ENCODE measurements around the gene TMC8.

GRCh38 chr17:78159575-78160158, 29.1 kb downstream of the TMC8 start:
- TF ChIP-seq CTCF (IDR thresholded peaks at IDR 0.05): no peak
- TF ChIP-seq POLR2A (IDR thresholded peaks at IDR 0.05): no peak

Measured in adrenal gland (tissue), 5 donors.